ENCODE results near the gene USP13.

The USP13 gene

GRCh38 chr3:179826247-179826637 lies 173.4 kb downstream of the USP13 start:
- in situ Hi-C loops (cut with MboI; ENCODE audit: low pct_unique_long_range_greater_than_20kb, low sequenced_read_pairs): no loop called here
- no peak for DNase-seq

- in situ Hi-C loops (cut with MboI; ENCODE audit: low pct_unique_long_range_greater_than_20kb, low sequenced_read_pairs): no loop called here
- no peak for DNase-seq
These were observed 175.9 kb downstream of the USP13 start for GRCh38 chr3:179828738-179829137.

GRCh38 chr3:179829401-179829800 lies 176.6 kb downstream of the USP13 start:
- in situ Hi-C loops (cut with MboI; ENCODE audit: low pct_unique_long_range_greater_than_20kb, low sequenced_read_pairs): no loop called here
- DNase-seq: no peak

DNA sequence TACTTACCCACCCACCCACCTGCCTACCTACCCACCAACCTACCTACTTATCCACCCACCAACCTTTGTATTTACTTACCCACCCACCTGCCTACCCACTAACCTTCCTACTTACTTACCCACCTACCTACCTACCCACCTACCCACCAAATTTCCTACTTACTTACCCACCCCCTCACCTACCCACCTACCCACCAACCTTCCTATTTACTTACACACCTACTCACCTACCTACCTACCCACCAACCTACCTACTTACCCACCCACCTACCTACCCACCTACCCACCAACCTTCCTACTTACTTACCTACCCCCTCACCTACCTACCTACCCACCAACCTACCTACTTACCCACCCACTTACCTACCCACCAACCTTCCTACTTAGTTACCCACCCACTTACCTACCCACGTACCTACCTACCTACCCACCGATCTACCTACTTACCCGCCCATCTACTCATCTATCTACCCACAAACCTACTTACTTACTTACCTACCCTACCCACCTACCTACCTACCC lies 179.6 kb downstream of the USP13 start:
- DNase-seq: no peak
- in situ Hi-C loops (cut with MboI; ENCODE audit: low pct_unique_long_range_greater_than_20kb, low sequenced_read_pairs): no loop called here

GRCh38 chr3:179833294-179833693 lies 180.5 kb downstream of the USP13 start:
- in situ Hi-C loops (cut with MboI; ENCODE audit: low pct_unique_long_range_greater_than_20kb, low sequenced_read_pairs): no loop called here
- no peak for DNase-seq

GRCh38 chr3:179837374-179837773 lies 184.5 kb downstream of the USP13 start:
- DNase-seq: no peak
- in situ Hi-C loops (cut with MboI; ENCODE audit: low pct_unique_long_range_greater_than_20kb, low sequenced_read_pairs): no loop called here
